ENCODE results near the gene AGBL1. TPM values are rescaled to one million over a fixed set of nuclear protein-coding genes. Genes with fewer than 3 reads are reported as not detected.

Gene AGBL1
- total RNA-seq, 1 experiment from 2014 or later = not detected

- Histone ChIP-seq H3K36me3 (ENCODE audit: control insufficient read depth, insufficient read depth, low read length) (no peaks in the 10 kb centered on the region), H3K9me3 (no peaks in the 10 kb centered on the region), H3K4me3 (ENCODE audit: low read depth, low read length) (no peak overlapping the region), H3K27me3 (replicated peaks; ENCODE audit: control insufficient read depth, insufficient read depth, low read length) (no peaks in the 10 kb centered on the region), H3K4me1 (no peaks in the 10 kb centered on the region)
- TF ChIP-seq CTCF (IDR thresholded peaks at IDR 0.05; ENCODE audit: insufficient read depth in 1 of 2, low read depth in 1 of 2, low read length in 1 of 2, severe bottlenecking in 1 of 2, unreplicated experiment in 1 of 2) = no peak
- no peak for DNase-seq
- ChIA-PET POLR2A (no interaction called here), CTCF (no interaction called here)
- Mint-ChIP-seq H3K27ac (ENCODE audit: unreplicated experiment) (no peak overlapping the region), H3K27me3 (ENCODE audit: insufficient read depth, unreplicated experiment) (no peaks in the 10 kb centered on the region), H3K36me3 (ENCODE audit: insufficient read depth, unreplicated experiment) (no peaks in the 10 kb centered on the region), H3K4me3 (ENCODE audit: unreplicated experiment) (no peak overlapping the region), H3K4me1 (ENCODE audit: low read depth, unreplicated experiment) (no peaks in the 10 kb centered on the region), H3K9me3 (ENCODE audit: unreplicated experiment) (no peaks in the 10 kb centered on the region)
- no TSS peak for BruUV-seq (replicated peaks)
- intact Hi-C loops (cut with micrococcal nuclease; ENCODE audit: unreplicated experiment) = no loop called here
These were observed 683.2 kb downstream of the AGBL1 start for GRCh38 chr15:86762874-86763273.

GRCh38 chr15:86764021-86764420 lies 684.4 kb downstream of the AGBL1 start:
- CTCF ChIA-PET = no interaction called here
- no peak for TF ChIP-seq CTCF (IDR thresholded peaks at IDR 0.05; ENCODE audit: insufficient read depth in 1 of 2, low read depth in 1 of 2, low read length in 1 of 2, severe bottlenecking in 1 of 2, unreplicated experiment in 1 of 2)
- no peaks in the 10 kb centered on the region for H3K9me3 Mint-ChIP-seq (ENCODE audit: unreplicated experiment)
- no peaks in the 10 kb centered on the region for H3K4me1 Mint-ChIP-seq (ENCODE audit: low read depth, unreplicated experiment)
- intact Hi-C loops (cut with micrococcal nuclease; ENCODE audit: unreplicated experiment) = no loop called here
- POLR2A ChIA-PET = no interaction called here
- no peaks in the 10 kb centered on the region for H3K36me3 Mint-ChIP-seq (ENCODE audit: insufficient read depth, unreplicated experiment)
- Histone ChIP-seq H3K27me3 (replicated peaks; ENCODE audit: control insufficient read depth, insufficient read depth, low read length) (no peaks in the 10 kb centered on the region), H3K36me3 (ENCODE audit: control insufficient read depth, insufficient read depth, low read length) (no peaks in the 10 kb centered on the region), H3K4me1 (no peaks in the 10 kb centered on the region), H3K4me3 (ENCODE audit: low read depth, low read length) (no peak overlapping the region), H3K9me3 (no peaks in the 10 kb centered on the region)
- no peak overlapping the region for H3K4me3 Mint-ChIP-seq (ENCODE audit: unreplicated experiment)
- H3K27me3 Mint-ChIP-seq (ENCODE audit: insufficient read depth, unreplicated experiment) = no peaks in the 10 kb centered on the region
- DNase-seq = no peak
- BruUV-seq (replicated peaks) = no TSS peak
- no peak overlapping the region for H3K27ac Mint-ChIP-seq (ENCODE audit: unreplicated experiment)

GRCh38 chr15:86765281-86765680 lies 685.6 kb downstream of the AGBL1 start:
- Mint-ChIP-seq H3K27ac (ENCODE audit: unreplicated experiment) (no peak overlapping the region), H3K9me3 (ENCODE audit: unreplicated experiment) (no peaks in the 10 kb centered on the region), H3K4me3 (ENCODE audit: unreplicated experiment) (no peak overlapping the region), H3K36me3 (ENCODE audit: insufficient read depth, unreplicated experiment) (no peaks in the 10 kb centered on the region), H3K4me1 (ENCODE audit: low read depth, unreplicated experiment) (no peaks in the 10 kb centered on the region), H3K27me3 (ENCODE audit: insufficient read depth, unreplicated experiment) (no peaks in the 10 kb centered on the region)
- ChIA-PET CTCF (no interaction called here), POLR2A (no interaction called here)
- Histone ChIP-seq H3K4me1 (no peaks in the 10 kb centered on the region), H3K4me3 (ENCODE audit: low read depth, low read length) (no peak overlapping the region), H3K9me3 (no peaks in the 10 kb centered on the region), H3K27me3 (replicated peaks; ENCODE audit: control insufficient read depth, insufficient read depth, low read length) (no peaks in the 10 kb centered on the region), H3K36me3 (ENCODE audit: control insufficient read depth, insufficient read depth, low read length) (no peaks in the 10 kb centered on the region)
- TF ChIP-seq CTCF (IDR thresholded peaks at IDR 0.05; ENCODE audit: insufficient read depth in 1 of 2, low read depth in 1 of 2, low read length in 1 of 2, severe bottlenecking in 1 of 2, unreplicated experiment in 1 of 2) = no peak
- intact Hi-C loops (cut with micrococcal nuclease; ENCODE audit: unreplicated experiment) = no loop called here
- BruUV-seq (replicated peaks) = no TSS peak
- no peak for DNase-seq
